ENCODE results near the gene MED25. TPM values are rescaled to one million over a fixed set of nuclear protein-coding genes. Genes with fewer than 3 reads are reported as not detected.

The MED25 gene
- total and polyA plus RNA-seq, 2 of the 8 experiments (the other 6 are each of a cell fraction or from before 2014, with no cell fraction given), result 21.6 to 71.4 TPM

DNA sequence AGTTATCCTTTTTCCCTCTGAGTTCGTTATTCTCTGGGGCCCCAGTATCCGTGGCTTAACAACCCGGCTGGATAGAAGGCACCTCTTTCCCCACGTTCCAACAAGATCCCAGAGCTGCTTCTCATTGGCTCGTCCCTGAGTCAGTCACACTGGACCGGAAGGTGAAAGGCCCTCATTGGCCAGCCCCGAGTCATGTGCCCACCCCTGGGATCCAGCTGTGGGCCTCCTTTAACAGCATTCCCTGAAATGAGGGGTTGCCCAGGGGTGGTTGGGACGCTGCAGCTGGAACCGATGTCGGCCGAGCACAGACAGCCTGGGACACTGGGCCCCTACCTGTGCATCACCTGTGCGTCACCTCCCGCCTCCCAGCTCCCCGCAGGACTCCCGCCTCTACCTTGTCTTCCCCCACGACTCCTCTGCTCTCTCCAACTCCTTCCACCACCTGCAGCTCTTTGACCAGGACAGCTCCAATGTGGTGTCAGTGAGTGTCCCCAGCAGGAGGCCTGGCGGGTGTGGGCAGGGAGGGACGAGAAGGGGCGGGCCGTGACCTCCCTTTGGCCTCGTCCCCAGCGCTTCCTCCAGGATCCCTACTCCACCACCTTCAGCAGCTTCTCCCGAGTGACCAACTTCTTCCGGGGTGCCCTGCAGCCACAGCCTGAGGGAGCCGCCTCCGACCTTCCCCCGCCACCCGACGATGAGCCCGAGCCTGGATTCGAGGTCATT is 63.7 kb downstream of the MED25 start:
- Histone ChIP-seq H3K56ac (replicated peaks; ENCODE audit: insufficient read length, low read depth, low read length) (no peak overlapping the region), H2BK15ac (ENCODE audit: low read length) (no peak overlapping the region), H2AK5ac (ENCODE audit: low read depth, low read length) (no peak overlapping the region), H2BK120ac (replicated peaks; ENCODE audit: low read depth, low read length) (no peak overlapping the region), H2BK12ac (ENCODE audit: low read depth, low read length) (no peak overlapping the region), H3K23me2 (ENCODE audit: low read depth, low read length) (peaks cover 7% of the 10 kb centered on the region), H4K20me1 (replicated peaks in 1 of 2; ENCODE audit: control insufficient read depth in 1 of 2, insufficient read depth in 2 of 2, low read length in 2 of 2) (peaks cover 10 to 18% of the 10 kb centered on the region in 2 experiments), H3K79me1 (ENCODE audit: low read depth, low read length) (peaks cover 9% of the 10 kb centered on the region; the same call in 1 of the 2 replicates), H2AFZ (ENCODE audit: low read length) (no peak overlapping the region), H3K9me3 (ENCODE audit: insufficient read depth in 2 of 2, low read depth in 1 of 2, low read length in 1 of 2) (no peaks in the 10 kb centered on the region), H3K4me2 (ENCODE audit: insufficient read depth in 1 of 2, low read depth in 2 of 2, low read length in 2 of 2) (no peak overlapping the region), H3K4me1 (replicated peaks in 1 of 4; ENCODE audit: control insufficient read depth in 3 of 4, insufficient read depth in 4 of 4, low read length in 3 of 4) (peaks cover 0 to 7% (median 4%) of the 10 kb centered on the region in 4 experiments; a peak in 5 of 7 replicates), H3K36me3 (ENCODE audit: control insufficient read depth in 2 of 4, insufficient read depth in 4 of 4, low read length in 3 of 4) (peaks cover 24 to 56% (median 47%) of the 10 kb centered on the region in 4 experiments), H3K4ac (replicated peaks; ENCODE audit: insufficient read length, low read depth, low read length) (no peak overlapping the region), H2BK5ac (ENCODE audit: low read depth, low read length) (no peak overlapping the region), H3K18ac (ENCODE audit: extremely low read depth, low read length) (no peak overlapping the region), H3K4me3 (ENCODE audit: extremely low read depth in 1 of 4, insufficient read depth in 2 of 4, low read depth in 3 of 4, low read length in 4 of 4) (no peak overlapping the region), H4K8ac (ENCODE audit: extremely low read depth, insufficient read depth, low read length) (no peak overlapping the region), H4K5ac (ENCODE audit: insufficient read length, low read depth, low read length) (no peak overlapping the region), H3K23ac (ENCODE audit: insufficient read length) (no peak overlapping the region), H4K91ac (replicated peaks; ENCODE audit: insufficient read length, low read length) (no peak overlapping the region), H3K27ac (ENCODE audit: low read depth, low read length) (no peak overlapping the region), H3K9ac (replicated peaks in 1 of 4; ENCODE audit: extremely low read depth in 1 of 4, low read depth in 3 of 4, low read length in 3 of 4) (no peak overlapping the region), H3K14ac (ENCODE audit: insufficient read length) (no peak overlapping the region), H2BK20ac (ENCODE audit: low read length) (no peak overlapping the region), H3K79me2 (ENCODE audit: control insufficient read depth in 1 of 2, insufficient read depth in 2 of 2, low read length in 2 of 2) (peaks cover 0 to 12% of the 10 kb centered on the region in 2 experiments; a peak in 2 of 4 replicates), H3K27me3 (replicated peaks in 1 of 4; ENCODE audit: control insufficient read depth in 3 of 4, extremely low read depth in 1 of 4, insufficient read depth in 3 of 4, low read length in 3 of 4) (no peaks in the 10 kb centered on the region)
- ChIA-PET CTCF (ENCODE audit: partially characterized antibody) (interaction anchor here (1.1 to 2.0 kb wide), 3 partner anchors 9 to 93 kb away, joined by 3 to 5 read pairs (median 3); no protein-coding TSS in a partner anchor), POLR2A (ENCODE audit: partially characterized antibody) (interaction anchor here (1.0 to 2.0 kb wide), 6 partner anchors 8 to 72 kb away, joined by 3 to 8 read pairs (median 4); no protein-coding TSS in a partner anchor)
- FAIRE-seq (no peak), DNase-seq (ENCODE audit: low read depth in 1 of 2, low spot score in 2 of 2) (peak in 1 of 2 experiments; percentile 64)
- 88% methylated on average over 21 of the region's 31 CpGs; no CpG with 5 or more reads in 1 of the 2 experiments for WGBS, 2 experiments (ENCODE audit: extremely low coverage in 1 of 2, insufficient coverage in 1 of 2, insufficient read length in 1 of 2, insufficient replicate concordance in 2 of 2, low coverage in 1 of 2, low lambda C conversion rate in 2 of 2, missing lambda C conversion rate in 1 of 2)
- TF ChIP-seq SP4 (IDR thresholded peaks at IDR 0.05; ENCODE audit: low read length) (no peak), CTBP2 (IDR thresholded peaks at IDR 0.05; ENCODE audit: borderline replicate concordance, insufficient read depth, insufficient read length, low read length) (no peak), RNF2 (IDR thresholded peaks at IDR 0.05; ENCODE audit: borderline replicate concordance, low read depth, low read length, missing control alignments, poor library complexity, severe bottlenecking) (no peak), FOSL1 (IDR thresholded peaks at IDR 0.05; ENCODE audit: insufficient read depth, low read depth, low read length) (no peak), TAF7 (optimal IDR thresholded peaks at IDR 0.05; ENCODE audit: borderline replicate concordance, low read depth, low read length) (no peak), GTF2F1 (IDR thresholded peaks at IDR 0.05; ENCODE audit: borderline replicate concordance, low read depth, low read length) (no peak), SP2 (IDR thresholded peaks at IDR 0.05; ENCODE audit: low read length) (peak; percentile 37; the same call in 1 of the 2 replicates), ZNF274 (IDR thresholded peaks at IDR 0.05; ENCODE audit: borderline replicate concordance, extremely low read depth, low read length) (no peak), CBX5 (IDR thresholded peaks at IDR 0.05; ENCODE audit: low read depth, low read length) (no peak), SIN3A (conservative IDR thresholded peaks at IDR 0.05 in 1 of 2, IDR thresholded peaks at IDR 0.05 in 1 of 2; ENCODE audit: low read depth in 1 of 2, low read length in 2 of 2) (no peak), SIRT6 (IDR thresholded peaks at IDR 0.05; ENCODE audit: low read length) (no peak), CHD2 (IDR thresholded peaks at IDR 0.05; ENCODE audit: low read length) (peak; percentile 70)
